Activated T-cell treated with anti-CD3 and anti-CD28 coated beads, Interleukin-2, amount 50 U/mL, for 72 hours (primary cell): Measurements from ENCODE around the gene ADA. TPM values are rescaled to one million over a fixed set of nuclear protein-coding genes. Genes with fewer than 3 reads are reported as not detected.
"Not testable (repeated sequence)": the region's sequence is repeated elsewhere in the genome, so short reads cannot be mapped to it uniquely, and the experiment has no call there.

Source experiments
- ATAC-seq, 2 donors: fragments of 150-1000 bp; cut with Tn5 transposase; replicated peaks in 1 of 2; 2 replicates each; pipeline ENCODE4 v1.10.0; 2021; ENCODE audit warnings: moderate library complexity in 2 of 2, mild to moderate bottlenecking in 1 of 2
- DNase-seq, 2 donors: peaks; one replicate each; pipeline ENCODE4 v3.0.0; 2021 to 2022; ENCODE audit warnings: mixed read lengths in 1 of 2
- H3K27ac Mint-ChIP-seq: one replicate; pipeline ENCODE4 v1.8.0; 2022; ENCODE audit warnings: mild to moderate bottlenecking, moderate library complexity, mixed read lengths
- H3K27me3 Mint-ChIP-seq: one replicate; pipeline ENCODE4 v1.8.0; 2022; ENCODE audit warnings: low read depth, mixed read lengths
- H3K36me3 Mint-ChIP-seq, 2 donors: one replicate each; pipeline ENCODE4 v1.8.0; 2022; ENCODE audit warnings: mixed read lengths in 2 of 2, mild to moderate bottlenecking in 1 of 2; ENCODE audit not compliant: insufficient read depth in 2 of 2
- H3K4me1 Mint-ChIP-seq: one replicate; pipeline ENCODE4 v1.8.0; 2022; ENCODE audit warnings: low read depth, mixed read lengths
- H3K4me3 Mint-ChIP-seq, 2 donors: one replicate each; pipeline ENCODE4 v1.8.0; 2022; ENCODE audit warnings: mild to moderate bottlenecking in 2 of 2, mixed read lengths in 2 of 2, moderate library complexity in 2 of 2
- H3K9me3 Mint-ChIP-seq, 2 donors: one replicate each; pipeline ENCODE4 v1.8.0; 2022; ENCODE audit warnings: mixed read lengths in 2 of 2
- total RNA-seq, 2 donors: library from RNA; stranded (reverse); gene quantifications; one replicate each; pipeline ENCODE4 v1.2.3, GENCODE V29; 2022

The ADA gene
- 10 to 100 TPM; 26.7 to 43.4 TPM for total RNA-seq

DNA sequence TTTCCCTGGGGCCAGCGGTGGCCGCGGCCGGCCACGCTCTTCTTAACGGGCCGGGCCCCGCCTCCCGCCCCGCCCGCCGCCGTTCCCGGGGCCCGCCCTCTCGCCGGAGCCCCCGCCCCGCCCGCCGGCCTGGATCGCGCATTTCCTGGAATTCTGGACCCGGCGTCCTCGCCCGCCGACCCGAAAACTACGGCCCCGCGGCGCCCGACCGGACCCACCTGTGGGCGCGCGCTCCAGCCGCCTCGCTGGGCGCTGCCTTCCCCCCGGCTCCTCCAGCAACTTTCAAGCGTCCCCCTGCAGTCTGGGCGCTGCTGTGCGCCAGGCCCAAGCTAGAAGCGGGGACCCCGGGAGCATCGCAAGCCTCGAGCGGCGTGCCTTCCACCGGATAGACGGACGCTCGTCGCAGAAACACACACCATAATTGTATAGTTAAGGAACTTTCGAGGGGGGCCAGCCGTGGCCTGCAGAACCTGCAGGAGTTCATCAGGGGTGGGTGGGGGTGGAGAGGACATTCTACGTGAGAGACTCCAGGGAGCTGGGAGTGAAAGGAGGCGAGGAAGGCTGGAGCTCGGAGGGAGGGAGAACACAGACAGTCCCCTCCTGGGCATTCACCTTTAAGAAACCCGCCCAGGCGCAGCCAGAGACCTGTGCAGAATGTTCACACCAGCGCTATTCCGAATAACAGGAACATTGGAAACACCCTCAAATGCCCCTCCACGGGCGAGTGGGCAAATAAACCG, at the start of gene ADA:
Gene ADA, minus strand, starts transcription at position 16 of the 740 bp plus-strand sequence. CDS start 92 bp downstream, outside the sequence.
- DNase-seq (peak; percentile 56 to 57), ATAC-seq (peak; percentile 68 to 69)
- Mint-ChIP-seq H3K4me3 (peak within 1 kb of the TSS; percentile 88 to 90), H3K27me3 (no peaks in the 10 kb centered on the region), H3K4me1 (peaks cover 52% of the 10 kb centered on the region), H3K27ac (peak within 1 kb of the TSS; percentile 71), H3K9me3 (peaks cover 0 to 2% of the 10 kb centered on the region in 2 donors), H3K36me3 (peaks cover 3% of the 10 kb centered on the region in 2 donors)

DNA sequence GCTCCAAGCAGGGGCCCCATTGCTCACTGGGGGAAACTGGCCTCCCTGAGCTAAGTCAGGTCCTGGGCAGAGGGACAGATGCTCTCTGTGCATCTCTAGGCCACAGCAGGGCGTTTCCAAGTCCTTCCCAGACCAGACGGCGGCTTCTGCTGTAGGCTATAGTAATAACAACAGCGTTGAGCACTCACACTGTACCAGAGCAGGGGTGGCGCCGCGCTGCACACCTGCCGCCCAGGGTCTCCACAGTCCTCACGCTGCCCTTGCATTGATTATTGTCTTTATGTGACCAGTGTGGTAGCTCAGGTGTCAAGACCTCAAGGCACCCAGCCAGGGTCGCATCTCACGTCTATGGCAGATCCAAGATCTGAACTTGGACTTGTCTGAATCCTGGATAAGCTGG, 48.8 kb upstream of the ADA start:
- H3K27me3 Mint-ChIP-seq, result no peaks in the 10 kb centered on the region
- H3K27ac Mint-ChIP-seq, result no peak overlapping the region
- H3K4me3 Mint-ChIP-seq, result no peak overlapping the region
- H3K4me1 Mint-ChIP-seq, result no peaks in the 10 kb centered on the region
- DNase-seq (no peak), ATAC-seq (no peak)
- no peaks in the 10 kb centered on the region for H3K36me3 Mint-ChIP-seq
- H3K9me3 Mint-ChIP-seq, result no peaks in the 10 kb centered on the region

DNA sequence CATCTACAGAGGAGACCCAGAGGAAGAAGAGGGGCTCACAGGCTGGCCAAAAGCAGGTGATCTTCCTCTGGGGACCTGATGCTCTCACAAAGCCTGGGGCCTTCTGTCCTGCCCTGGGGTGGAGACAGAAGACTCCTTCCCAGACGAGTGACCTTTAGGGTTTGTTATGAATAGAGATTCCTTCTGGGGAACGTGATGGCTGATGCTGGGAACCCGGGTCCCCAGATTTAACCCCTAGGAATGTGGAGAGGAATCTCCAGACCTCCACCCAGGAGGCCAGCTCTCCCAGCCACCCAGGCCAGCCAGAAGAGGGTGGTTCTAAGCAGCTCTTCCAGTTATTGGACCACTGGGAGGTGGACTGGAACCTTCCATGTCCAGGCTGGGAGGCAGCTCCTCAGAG, 46.9 kb upstream of the ADA start:
- no peaks in the 10 kb centered on the region for H3K36me3 Mint-ChIP-seq
- H3K27ac Mint-ChIP-seq, result no peak overlapping the region
- no peak overlapping the region for H3K4me3 Mint-ChIP-seq
- no peaks in the 10 kb centered on the region for H3K9me3 Mint-ChIP-seq
- ATAC-seq (no peak), DNase-seq (no peak)
- H3K4me1 Mint-ChIP-seq, result no peaks in the 10 kb centered on the region
- H3K27me3 Mint-ChIP-seq, result no peaks in the 10 kb centered on the region

DNA sequence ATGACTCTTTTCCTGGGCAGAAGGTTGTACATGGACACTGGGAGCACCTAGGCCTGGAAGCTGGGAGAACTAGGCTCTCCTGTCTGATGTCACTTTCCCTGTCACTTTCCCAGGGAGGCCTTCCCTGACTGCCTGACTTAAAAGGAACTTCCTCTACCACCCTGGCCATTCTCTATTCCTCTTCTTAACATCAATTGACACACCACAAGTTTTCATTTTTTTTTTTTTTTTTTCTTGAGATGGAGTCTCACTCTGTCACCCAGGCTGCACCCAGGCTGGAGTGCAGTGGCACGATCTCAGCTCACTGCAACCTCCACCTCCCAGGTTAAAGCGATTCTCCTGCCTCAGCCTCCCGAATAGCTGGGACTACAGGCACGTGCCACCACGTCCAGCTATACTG, 45.5 kb upstream of the ADA start:
- ATAC-seq, H3K4me3 Mint-ChIP-seq, H3K4me1 Mint-ChIP-seq, H3K9me3 Mint-ChIP-seq, H3K36me3 Mint-ChIP-seq, H3K27me3 Mint-ChIP-seq, DNase-seq, H3K27ac Mint-ChIP-seq: not testable (repeated sequence)

DNA sequence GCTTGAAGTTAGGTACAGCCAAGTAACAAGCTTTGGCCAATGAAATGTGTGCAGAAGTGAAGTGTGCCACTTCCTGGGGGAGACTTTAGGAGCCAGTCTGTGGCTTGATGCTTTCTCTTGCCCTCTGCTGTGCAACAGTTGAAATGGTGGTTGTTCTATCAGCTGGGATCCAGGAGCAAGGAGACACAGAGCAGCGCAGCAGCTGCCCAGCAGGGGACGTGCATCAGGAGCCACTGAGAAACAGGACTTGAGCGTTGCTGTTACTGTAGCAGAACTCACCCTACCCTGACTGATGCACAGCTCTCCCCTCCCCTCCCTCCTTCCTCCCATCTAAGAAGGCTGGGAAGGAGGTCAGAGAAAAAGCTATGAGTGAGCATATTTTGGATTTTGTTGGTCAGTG, 44.8 kb upstream of the ADA start:
- Mint-ChIP-seq H3K36me3 (no peaks in the 10 kb centered on the region), H3K4me3 (no peak overlapping the region), H3K4me1 (peaks cover 5% of the 10 kb centered on the region), H3K9me3 (no peaks in the 10 kb centered on the region), H3K27ac (no peak overlapping the region), H3K27me3 (no peaks in the 10 kb centered on the region)
- ATAC-seq, result no peak
- no peak for DNase-seq

DNA sequence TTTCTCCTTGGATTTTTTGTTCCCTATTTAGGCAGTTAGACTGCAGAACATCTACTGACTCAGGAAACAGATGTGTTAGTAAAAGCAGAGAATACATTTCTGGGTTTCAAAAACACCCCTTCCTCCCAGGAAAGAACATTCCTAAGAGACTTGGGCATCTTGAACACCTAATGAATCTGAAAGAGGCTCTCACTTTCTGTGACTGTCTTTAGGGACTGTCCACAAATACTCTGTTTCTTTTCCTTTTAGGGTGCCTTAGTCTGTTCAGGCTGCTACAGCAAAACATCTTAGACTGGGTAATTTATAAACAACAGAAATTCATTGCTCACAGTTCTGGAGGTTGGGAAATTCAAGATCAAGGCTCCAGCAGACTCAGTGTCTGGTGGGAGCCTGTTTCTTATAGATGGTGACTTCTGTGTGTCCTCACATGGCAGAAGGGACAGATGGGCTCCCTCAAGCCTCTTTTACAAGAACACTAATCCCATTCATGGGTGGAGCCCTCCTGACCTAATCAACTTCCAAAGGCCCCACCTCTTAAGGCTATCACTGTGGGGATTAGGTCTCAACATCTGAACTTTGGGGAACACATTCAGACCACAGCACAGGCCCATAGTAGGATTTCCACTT, 44.3 kb upstream of the ADA start:
- Mint-ChIP-seq H3K27ac (no peak overlapping the region), H3K27me3 (no peaks in the 10 kb centered on the region), H3K36me3 (no peaks in the 10 kb centered on the region), H3K9me3 (no peaks in the 10 kb centered on the region), H3K4me1 (peaks cover 5% of the 10 kb centered on the region), H3K4me3 (no peak overlapping the region)
- DNase-seq (no peak), ATAC-seq (no peak)

DNA sequence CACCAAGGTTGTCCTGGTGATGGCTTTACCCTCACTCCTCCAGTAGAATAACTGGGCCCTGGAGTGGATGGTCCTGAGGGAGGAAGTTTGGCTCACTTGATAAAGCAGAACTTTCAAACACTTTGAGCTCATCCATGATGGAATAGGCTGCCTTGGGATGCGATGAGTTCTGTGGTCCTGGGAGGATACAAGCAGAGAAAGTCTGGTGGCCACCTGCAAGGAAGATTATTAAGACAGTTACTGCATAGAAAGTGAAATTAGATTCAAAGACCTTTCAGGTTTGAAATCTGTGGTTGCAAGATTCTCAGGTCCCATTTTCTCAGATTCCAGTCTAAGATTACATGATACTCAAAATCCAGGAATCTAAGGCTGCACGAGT, 43.8 kb upstream of the ADA start:
- Mint-ChIP-seq H3K9me3 (no peaks in the 10 kb centered on the region), H3K36me3 (no peaks in the 10 kb centered on the region), H3K27ac (no peak overlapping the region), H3K4me1 (peaks cover 5% of the 10 kb centered on the region), H3K27me3 (no peaks in the 10 kb centered on the region), H3K4me3 (no peak overlapping the region)
- DNase-seq, result no peak
- no peak for ATAC-seq

DNA sequence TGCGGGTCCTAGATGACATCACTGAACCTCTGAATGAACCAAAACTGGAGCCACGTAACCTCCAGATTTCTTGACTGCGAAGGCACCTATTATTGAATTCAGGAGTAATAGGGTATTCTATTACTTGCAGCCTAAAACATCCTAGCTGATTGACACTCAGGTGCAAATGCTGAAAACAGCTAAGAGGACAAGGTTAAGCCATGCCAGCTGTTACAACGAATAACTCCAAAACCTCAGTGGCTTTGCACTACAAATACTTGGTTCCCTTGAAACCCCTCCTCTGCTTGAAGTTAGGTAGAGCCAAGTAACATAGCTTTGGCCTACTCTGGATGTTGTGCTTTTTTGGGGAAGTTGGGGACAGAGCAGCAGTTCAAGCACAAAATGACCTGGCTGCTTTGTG, 42.7 kb upstream of the ADA start:
- no peaks in the 10 kb centered on the region for H3K9me3 Mint-ChIP-seq
- H3K27ac Mint-ChIP-seq, result no peak overlapping the region
- H3K27me3 Mint-ChIP-seq, result no peaks in the 10 kb centered on the region
- no peaks in the 10 kb centered on the region for H3K36me3 Mint-ChIP-seq
- H3K4me1 Mint-ChIP-seq, result peaks cover 5% of the 10 kb centered on the region
- ATAC-seq (no peak), DNase-seq (no peak)
- no peak overlapping the region for H3K4me3 Mint-ChIP-seq

DNA sequence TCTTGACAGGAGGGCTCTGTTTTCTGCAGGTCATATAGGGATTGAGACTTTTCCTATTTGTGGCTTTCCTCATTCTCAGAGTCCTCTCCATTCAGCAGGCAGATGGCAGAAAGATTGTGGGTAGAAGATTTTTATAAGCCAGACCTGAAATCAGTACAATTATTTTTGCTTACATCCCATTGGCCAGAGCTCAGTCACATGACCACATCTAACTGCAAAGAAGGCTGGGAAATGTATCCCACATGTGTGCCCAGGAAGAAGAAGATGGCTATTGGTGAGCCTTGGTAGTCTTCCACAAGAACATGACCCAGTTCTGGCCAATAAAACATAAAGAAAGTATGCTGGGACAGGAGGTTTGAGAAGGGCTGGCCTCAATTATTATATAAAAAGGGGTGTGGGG, 42.1 kb upstream of the ADA start:
- Mint-ChIP-seq H3K9me3 (no peaks in the 10 kb centered on the region), H3K27ac (no peak overlapping the region), H3K27me3 (no peaks in the 10 kb centered on the region), H3K4me3 (no peak overlapping the region), H3K4me1 (peaks cover 5% of the 10 kb centered on the region), H3K36me3 (no peaks in the 10 kb centered on the region)
- no peak for DNase-seq
- ATAC-seq, result no peak

DNA sequence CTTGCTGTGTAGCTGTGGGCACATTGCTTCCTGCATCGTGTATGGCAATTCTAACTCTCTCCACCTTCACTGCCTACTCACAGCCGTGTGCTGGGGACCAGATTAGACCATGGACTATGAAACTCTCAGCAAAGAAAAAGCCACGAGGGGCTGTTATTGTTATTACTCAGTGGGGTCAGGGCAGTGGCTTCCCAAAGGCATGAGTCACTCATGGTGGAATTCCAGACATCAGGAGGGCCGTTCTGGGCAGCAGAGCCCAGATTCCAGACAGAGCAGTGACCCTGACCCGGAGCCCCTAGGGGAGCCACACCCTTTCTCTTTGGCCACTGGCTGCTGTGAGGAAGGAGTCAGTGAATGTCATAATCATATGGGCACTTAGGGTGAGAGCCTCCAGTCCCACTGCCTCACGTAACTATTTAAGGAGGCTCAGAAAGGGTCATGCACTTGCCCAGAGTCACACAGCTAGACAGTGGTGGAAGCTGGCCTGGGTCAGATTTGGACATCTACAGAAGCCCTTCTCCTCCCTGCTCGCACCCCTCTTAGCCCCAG, 41.5 kb upstream of the ADA start:
- H3K4me3 Mint-ChIP-seq, result no peak overlapping the region
- peaks cover 5% of the 10 kb centered on the region for H3K4me1 Mint-ChIP-seq
- ATAC-seq, result no peak
- DNase-seq, result no peak
- no peaks in the 10 kb centered on the region for H3K27me3 Mint-ChIP-seq
- H3K27ac Mint-ChIP-seq, result no peak overlapping the region
- H3K9me3 Mint-ChIP-seq, result no peaks in the 10 kb centered on the region
- no peaks in the 10 kb centered on the region for H3K36me3 Mint-ChIP-seq

DNA sequence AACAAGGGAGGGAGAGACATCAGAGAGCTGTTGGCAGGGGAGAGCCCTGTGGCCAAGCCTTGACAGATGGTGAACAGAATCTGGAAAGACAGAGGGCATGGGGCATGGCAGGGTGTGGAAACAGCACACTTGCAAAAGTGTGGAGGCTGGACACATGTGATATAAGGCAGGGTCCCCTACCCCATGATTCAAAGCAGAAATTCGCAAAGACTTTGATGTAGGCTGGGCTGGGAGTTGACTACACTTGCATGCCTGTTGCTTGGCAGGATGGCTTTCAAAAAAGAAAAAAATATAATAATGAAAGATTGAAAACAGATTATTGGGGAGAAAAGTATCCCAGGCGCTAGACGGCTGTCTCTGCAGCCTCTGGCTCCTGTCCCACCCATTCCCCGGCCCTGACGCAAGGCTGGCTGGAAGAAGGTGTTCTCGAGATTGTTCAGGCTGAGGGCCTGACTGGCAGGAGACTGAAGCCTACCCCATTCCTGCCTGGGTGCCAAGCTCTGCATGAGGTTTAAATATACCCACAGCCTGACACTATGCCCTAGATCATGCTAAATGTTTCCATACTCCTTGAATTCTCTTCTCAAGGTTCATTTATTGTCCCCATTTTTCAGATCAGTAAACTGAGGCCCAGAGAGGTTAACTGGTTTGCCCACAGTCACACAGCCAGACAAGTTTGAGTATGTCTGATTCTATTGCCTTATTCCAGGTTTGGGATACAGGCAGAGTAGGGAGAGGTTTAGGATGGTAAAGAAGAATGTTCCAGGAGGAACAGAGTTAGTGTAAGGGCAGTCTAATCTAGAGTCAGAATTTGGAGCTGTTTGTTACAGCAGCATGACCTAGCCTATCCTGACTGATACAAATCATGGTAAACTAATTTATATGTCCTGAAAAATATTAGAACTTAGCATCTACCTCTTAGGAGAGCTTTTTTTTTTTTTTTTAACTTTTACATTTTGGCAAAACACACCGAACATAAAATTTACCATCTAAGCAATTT, 40.2 kb upstream of the ADA start:
- no peaks in the 10 kb centered on the region for H3K27me3 Mint-ChIP-seq
- DNase-seq, result no peak
- H3K36me3 Mint-ChIP-seq, result no peaks in the 10 kb centered on the region
- no peak overlapping the region for H3K4me3 Mint-ChIP-seq
- no peak overlapping the region for H3K27ac Mint-ChIP-seq
- no peaks in the 10 kb centered on the region for H3K9me3 Mint-ChIP-seq
- ATAC-seq, result no peak
- H3K4me1 Mint-ChIP-seq, result peaks cover 5% of the 10 kb centered on the region

DNA sequence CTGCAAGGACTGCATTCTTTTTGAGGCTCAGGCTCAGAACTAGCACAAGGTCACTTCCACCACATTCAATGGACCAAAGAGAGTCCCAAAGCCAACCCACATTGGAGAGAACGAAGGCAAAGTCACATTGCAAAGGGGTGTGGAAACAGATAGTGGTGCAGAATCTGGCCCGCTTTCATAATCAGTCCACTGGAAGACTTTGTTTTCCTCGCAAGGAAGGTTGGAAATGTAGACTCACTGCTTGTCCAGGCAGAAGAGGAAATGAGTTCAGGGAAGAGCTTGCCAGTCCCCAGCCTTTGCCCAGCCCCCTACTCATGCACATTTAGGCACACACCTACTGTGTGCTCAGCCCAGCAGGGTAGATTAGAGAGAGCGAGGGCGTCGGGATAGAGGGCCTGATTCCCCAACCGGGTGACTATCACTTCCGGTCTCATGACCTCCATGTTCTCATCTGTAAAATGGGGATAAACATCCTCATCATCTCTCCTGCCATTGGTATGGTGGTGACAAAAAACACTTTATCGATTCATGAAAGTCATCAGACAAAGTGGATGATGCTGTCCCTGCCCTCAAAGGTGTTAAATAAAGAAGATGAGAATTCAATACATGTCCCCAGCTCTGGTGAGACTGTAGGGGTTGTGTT, 39.4 kb upstream of the ADA start:
- H3K4me3 Mint-ChIP-seq, result no peak overlapping the region
- no peaks in the 10 kb centered on the region for H3K36me3 Mint-ChIP-seq
- H3K27me3 Mint-ChIP-seq, result no peaks in the 10 kb centered on the region
- DNase-seq (no peak), ATAC-seq (no peak)
- H3K9me3 Mint-ChIP-seq, result no peaks in the 10 kb centered on the region
- H3K27ac Mint-ChIP-seq, result no peak overlapping the region
- H3K4me1 Mint-ChIP-seq, result peaks cover 5% of the 10 kb centered on the region
